EL (cell line): ENCODE measurements around the gene OGFR.
A peak's percentile ranks its signal among the peaks of the same experiment; 100 is the strongest.

Experiments
- DNase-seq: peaks from one replicate; pipeline ENCODE4 v3.0.0-alpha.2; 2016

OGFR gene

GRCh38 chr20:62861726-62862336, 57.2 kb downstream of the OGFR start, which contains the start of gene TCFL5:
TCFL5 (minus strand) TSS chr20:62861822; CDS start chr20:62861670, 152 bp downstream.
- DNase-seq: peak; percentile 79
